ENCODE results near the gene ARRB1. TPM values are rescaled to one million over a fixed set of nuclear protein-coding genes. Genes with fewer than 3 reads are reported as not detected.
"Not testable (repeated sequence)": the region's sequence is repeated elsewhere in the genome, so short reads cannot be mapped to it uniquely, and the experiment has no call there.

ARRB1 gene
- total RNA-seq, 1 experiment from 2014 or later = 2.2 TPM

- DNase-seq (ENCODE audit: extremely low read depth, low read depth) = peak; percentile 24
These were observed 25.6 kb downstream of the ARRB1 start for GRCh38 chr11:75325713-75326438.

- DNase-seq (ENCODE audit: extremely low read depth, low read depth) = no peak
These were observed 26.7 kb downstream of the ARRB1 start for GRCh38 chr11:75324740-75325139.

DNA sequence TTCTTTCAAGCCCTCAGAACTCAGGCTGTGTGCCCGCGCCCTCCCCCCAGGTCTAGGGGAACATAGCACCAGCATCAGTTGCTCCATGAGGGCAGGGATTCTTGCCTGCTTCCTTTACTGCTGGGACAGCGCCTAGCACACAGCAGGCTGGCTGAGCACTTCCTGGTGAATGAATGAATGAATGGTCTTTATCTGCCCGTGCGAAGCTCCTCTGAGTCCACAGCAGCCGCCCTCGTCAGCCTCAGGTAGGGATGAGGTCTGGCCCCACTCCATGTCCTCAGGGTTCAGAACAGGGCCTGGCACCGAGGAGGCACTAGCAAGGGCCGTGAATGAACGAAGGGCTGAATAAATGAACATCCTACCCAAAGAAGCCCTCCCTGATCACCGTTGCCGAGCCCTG lies 27.3 kb downstream of the ARRB1 start:
- DNase-seq (ENCODE audit: extremely low read depth, low read depth) = no peak

GRCh38 chr11:75323609-75324008 lies 27.9 kb downstream of the ARRB1 start:
- DNase-seq (ENCODE audit: extremely low read depth, low read depth) = no peak

- no peak for DNase-seq (ENCODE audit: extremely low read depth, low read depth)
These were observed 30.8 kb downstream of the ARRB1 start for GRCh38 chr11:75320643-75321042.

GRCh38 chr11:75320046-75320618 lies 31.3 kb downstream of the ARRB1 start:
- DNase-seq (ENCODE audit: extremely low read depth, low read depth) = no peak

DNA sequence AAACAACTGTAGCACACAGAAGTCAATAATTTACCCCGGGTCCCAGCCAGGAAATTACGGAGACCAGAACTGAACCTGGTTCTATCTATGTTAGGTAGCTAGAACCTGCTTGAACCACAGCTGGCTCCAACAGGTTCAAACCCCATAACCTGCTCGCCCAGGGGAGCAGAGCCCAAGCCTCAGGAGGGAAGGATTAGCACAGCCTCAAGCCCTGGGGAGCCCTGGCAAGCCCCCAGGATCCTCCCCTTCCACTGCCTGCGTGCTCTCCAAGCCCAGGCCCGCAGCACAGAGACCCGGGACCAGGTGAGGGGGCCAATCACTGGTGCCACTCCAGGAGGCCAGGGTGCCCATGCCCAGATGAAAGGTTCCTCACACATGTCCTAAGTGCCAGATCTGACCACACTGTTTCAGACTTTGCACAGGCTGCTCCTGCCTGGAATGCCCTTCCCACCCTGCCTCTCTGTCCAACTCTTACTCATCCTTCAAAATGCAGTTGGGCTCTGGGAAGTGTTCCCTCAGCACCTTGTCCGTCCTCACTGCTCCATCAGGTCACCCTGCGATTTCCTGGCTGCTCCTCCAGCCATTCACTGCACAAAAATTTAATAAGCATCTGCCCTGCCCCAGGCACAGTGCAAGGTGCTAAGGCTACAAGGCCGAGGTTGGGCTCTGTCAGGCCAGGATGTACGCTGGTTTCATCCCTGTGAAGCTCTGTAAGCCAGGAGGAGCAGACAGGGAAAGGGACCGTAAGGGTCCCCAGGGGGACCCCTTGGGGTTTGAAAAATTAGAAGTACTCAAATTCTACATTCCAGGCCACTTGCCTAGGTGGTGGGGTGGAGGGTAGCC lies 32.2 kb downstream of the ARRB1 start:
- no peak for DNase-seq (ENCODE audit: extremely low read depth, low read depth)

DNA sequence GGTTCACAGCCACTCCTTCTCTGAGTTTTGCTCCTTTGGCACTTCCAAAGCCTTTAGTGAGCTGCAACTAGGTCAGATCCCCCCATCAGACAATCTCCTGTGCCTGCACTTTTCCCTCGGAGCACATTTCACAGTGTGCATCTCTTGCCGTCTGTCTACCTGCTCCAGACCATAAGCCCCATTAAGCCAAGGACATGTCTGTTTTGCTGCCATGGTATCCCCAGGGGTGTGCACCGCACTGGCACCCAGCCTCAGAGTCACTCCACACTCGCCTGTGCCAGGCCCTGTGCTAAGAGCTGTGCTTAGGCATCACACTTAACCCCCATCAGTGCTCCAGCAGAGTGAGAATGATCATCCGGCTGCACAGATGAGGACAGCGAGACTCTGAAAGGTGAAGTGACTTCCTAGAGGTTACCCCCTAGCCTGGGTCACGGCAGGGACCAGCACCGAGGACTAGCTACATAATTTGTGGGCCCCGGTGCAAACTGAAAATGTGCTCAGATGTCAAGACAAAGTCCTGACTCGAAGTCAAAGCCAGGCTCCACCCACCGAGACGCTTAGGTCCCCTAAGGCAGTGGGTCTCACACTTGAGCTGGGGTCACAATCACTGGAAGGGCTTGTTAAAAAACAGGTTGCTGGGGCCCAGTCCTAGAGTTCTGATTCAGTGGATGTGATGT lies 33.9 kb downstream of the ARRB1 start:
- DNase-seq (ENCODE audit: extremely low read depth, low read depth) = no peak

GRCh38 chr11:75315439-75315805 lies 36.0 kb downstream of the ARRB1 start:
- DNase-seq (ENCODE audit: extremely low read depth, low read depth) = no peak

- DNase-seq (ENCODE audit: extremely low read depth, low read depth) = no peak
These were observed 36.6 kb downstream of the ARRB1 start for GRCh38 chr11:75314771-75315438.

GRCh38 chr11:75313513-75314272 lies 37.8 kb downstream of the ARRB1 start:
- no peak for DNase-seq (ENCODE audit: extremely low read depth, low read depth)

GRCh38 chr11:75312346-75312745 lies 39.1 kb downstream of the ARRB1 start:
- DNase-seq (ENCODE audit: extremely low read depth, low read depth) = no peak

DNA sequence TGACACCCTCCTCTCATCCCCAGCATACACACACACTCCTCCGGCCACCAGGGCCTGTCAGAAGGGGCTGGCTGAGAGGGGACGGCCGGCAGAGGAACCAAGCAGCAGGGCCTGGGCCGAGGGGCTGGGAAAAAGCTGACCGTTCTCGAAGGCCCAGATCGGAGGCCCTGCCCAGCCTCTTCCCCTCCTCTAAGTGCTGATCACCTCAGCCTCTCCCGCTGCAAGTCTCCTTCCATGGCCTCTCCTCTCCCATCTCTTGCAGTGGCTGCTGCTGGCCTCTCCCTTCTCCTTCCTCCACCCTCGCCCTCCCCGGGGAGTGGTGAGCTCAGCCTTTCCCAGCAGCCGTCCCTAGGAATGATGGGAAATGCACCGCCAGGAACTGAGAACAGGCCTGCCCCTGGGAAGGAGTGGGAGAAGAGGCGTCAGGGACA lies 39.6 kb downstream of the ARRB1 start:
- DNase-seq (ENCODE audit: extremely low read depth, low read depth) = peak; percentile 11

DNA sequence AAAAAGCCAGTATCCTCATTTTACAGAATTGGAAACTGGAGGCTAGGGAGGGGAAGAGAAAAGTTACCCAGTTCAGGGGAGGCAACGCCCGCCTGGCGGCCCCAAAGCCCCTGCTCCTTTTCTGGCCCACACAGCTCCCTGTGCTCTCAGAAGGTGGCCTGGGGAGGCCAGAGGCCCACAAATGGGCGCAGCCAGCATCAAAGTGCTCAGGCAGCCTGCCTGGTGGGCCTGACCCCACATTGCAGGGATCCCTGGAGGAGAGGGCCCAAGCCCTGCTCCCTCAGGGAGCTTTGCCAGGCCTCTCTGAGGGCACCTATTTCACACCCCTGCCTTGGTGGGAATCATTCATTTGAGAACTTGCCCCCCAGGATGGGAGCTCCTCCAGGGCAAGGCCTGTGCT lies 42.5 kb downstream of the ARRB1 start:
- no peak for DNase-seq (ENCODE audit: extremely low read depth, low read depth)

DNA sequence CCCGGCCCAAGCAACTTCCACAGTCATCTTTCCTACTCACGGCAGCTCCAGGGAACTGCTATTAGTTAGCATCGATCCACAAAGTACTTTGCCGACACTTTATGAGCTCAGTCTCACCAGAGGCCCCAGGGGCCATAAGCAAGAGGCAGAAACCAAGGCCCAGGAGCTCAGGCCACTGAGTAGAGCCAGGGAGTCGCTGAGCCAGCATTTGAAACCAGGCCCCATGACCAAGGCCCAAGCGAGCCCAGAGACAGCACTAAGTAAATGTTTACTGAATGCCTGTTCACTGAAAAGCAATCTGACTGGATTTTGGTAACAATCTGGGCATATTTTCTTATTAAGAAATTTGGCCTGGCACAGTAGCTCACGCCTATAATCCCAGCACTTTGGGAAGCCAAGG lies 43.3 kb downstream of the ARRB1 start:
- no peak for DNase-seq (ENCODE audit: extremely low read depth, low read depth)

DNA sequence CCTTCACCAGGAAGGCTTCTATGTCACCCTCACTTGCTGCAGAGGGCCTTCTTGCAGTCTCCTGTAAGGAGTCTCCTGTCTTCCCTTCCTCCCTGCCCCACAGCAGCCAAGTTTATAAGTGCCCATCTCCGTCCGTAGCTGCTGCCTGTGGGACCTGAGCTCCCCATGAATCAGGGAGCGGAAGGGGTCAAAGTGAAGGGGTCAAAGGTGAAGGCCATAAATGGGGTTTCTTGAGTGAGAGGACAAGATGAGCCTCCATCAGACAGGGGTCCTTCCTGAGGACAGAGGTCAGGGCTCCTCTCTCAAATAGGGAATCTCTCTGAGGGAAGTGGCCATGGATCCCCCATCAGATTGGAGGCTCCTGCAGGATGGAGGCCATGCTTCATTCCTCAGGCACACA lies 44.4 kb downstream of the ARRB1 start:
- DNase-seq (ENCODE audit: extremely low read depth, low read depth) = no peak

DNA sequence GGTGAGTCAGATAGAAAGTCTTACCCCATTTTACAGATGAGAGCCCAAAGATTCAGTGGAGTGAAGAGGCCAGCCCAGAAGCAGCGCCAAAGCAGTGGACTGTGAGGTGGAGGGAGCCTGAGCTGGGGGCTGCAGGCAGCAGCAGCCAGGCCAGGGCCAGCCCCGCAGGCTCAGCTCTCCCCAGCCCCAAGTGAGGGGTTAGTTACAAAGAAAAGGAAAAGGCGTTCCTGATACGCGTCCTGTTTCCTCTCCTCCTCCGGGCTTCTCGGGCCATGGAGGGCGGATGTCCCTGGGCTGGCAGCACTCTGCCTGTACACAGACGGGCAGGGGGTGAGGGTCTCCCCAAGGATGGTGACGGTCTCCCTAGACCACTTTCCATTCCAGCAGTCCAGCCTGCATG lies 44.9 kb downstream of the ARRB1 start:
- DNase-seq (ENCODE audit: extremely low read depth, low read depth) = no peak

GRCh38 chr11:75305993-75306392 lies 45.5 kb downstream of the ARRB1 start:
- no peak for DNase-seq (ENCODE audit: extremely low read depth, low read depth)

- DNase-seq (ENCODE audit: extremely low read depth, low read depth) = no peak
These were observed 46.0 kb downstream of the ARRB1 start for GRCh38 chr11:75305452-75305851.

GRCh38 chr11:75304941-75305340 lies 46.5 kb downstream of the ARRB1 start:
- not testable (repeated sequence) for DNase-seq (ENCODE audit: extremely low read depth, low read depth)

All from NCI-H460 (cell line).